Colonic mucosa (tissue), 4 donors: Measurements from ENCODE around the gene C1orf105. TPM values are rescaled to one million over a fixed set of nuclear protein-coding genes. Genes with fewer than 3 reads are reported as not detected.
"Not testable (repeated sequence)": the region's sequence is repeated elsewhere in the genome, so short reads cannot be mapped to it uniquely, and the experiment has no call there.

ENCODE experiments used
- DNase-seq: peaks from one replicate; pipeline ENCODE4 v3.0.0-alpha.2; 2020
- H3K27ac ChIP-seq: fragments of 200-600 bp; one replicate; pipeline ENCODE4 v1.8.0; 2021
- H3K27me3 ChIP-seq: fragments of 200-600 bp; one replicate; pipeline ENCODE4 v1.8.0; 2021
- H3K36me3 ChIP-seq: fragments of 200-600 bp; one replicate; pipeline ENCODE4 v1.8.0; 2021
- H3K4me1 ChIP-seq: fragments of 200-600 bp; one replicate; pipeline ENCODE4 v1.8.0; 2021; ENCODE audit warnings: mild to moderate bottlenecking
- H3K4me3 ChIP-seq: fragments of 200-600 bp; one replicate; pipeline ENCODE4 v1.8.0; 2021
- H3K9ac ChIP-seq, 2 donors: one replicate each; pipeline ENCODE4 v1.7.0; 2013; ENCODE audit warnings: control low read depth in 2 of 2, low read depth in 2 of 2, low read length in 2 of 2
- H3K9me3 ChIP-seq: fragments of 200-600 bp; one replicate; pipeline ENCODE4 v1.8.0; 2021
- CTCF ChIP-seq: fragments of 200-600 bp; IDR thresholded peaks from one replicate; pipeline ENCODE4 v1.8.0; 2022; ENCODE audit warnings: antibody characterized with exemption, mild to moderate bottlenecking
- intact Hi-C: fragments of 100-400 bp; cut with DNase I; formaldehyde crosslinking; loops from one replicate; pipeline ENCODE4 v1.14.1; 2022
- total RNA-seq, 2 donors: library from RNA; stranded (reverse); fragmentation: NEBNext Ultra II Directional in 1 of 2; extraction: Animal tissue kit (Norgen Biotek cat#: 25700) in 1 of 2; gene quantifications; one replicate each; pipeline ENCODE4 v1.2.1, GENCODE V29; 2021
- donor health status: healthy.
- donor health status: DM: no; HTN: no; CAD: no.
- donor health status: DM: no; HTN: no; CAD: no.

The C1orf105 gene
- total RNA-seq, 2 donors from 2014 or later = not detected

- TF ChIP-seq CTCF = no peak
- no peak overlapping the region for H3K27ac ChIP-seq
- H3K4me3 ChIP-seq = no peak overlapping the region
- H3K27me3 ChIP-seq = no peaks in the 10 kb centered on the region
- no peaks in the 10 kb centered on the region for H3K36me3 ChIP-seq
- intact Hi-C loops = no loop called here
- DNase-seq = no peak
- H3K4me1 ChIP-seq = no peaks in the 10 kb centered on the region
- no peaks in the 10 kb centered on the region for H3K9me3 ChIP-seq
- no peak overlapping the region for H3K9ac ChIP-seq
Measured at GRCh38 chr1:172431204-172431603, 10.7 kb downstream of the C1orf105 start.

GRCh38 chr1:172431721-172432192, 11.3 kb downstream of the C1orf105 start:
- Histone ChIP-seq H3K36me3 (no peaks in the 10 kb centered on the region), H3K27ac (peak overlapping the region; percentile 55), H3K9ac (no peak overlapping the region), H3K4me1 (no peaks in the 10 kb centered on the region), H3K9me3 (no peaks in the 10 kb centered on the region), H3K27me3 (no peaks in the 10 kb centered on the region), H3K4me3 (no peak overlapping the region)
- DNase-seq = peak; percentile 81
- intact Hi-C loops = no loop called here
- no peak for TF ChIP-seq CTCF

GRCh38 chr1:172437183-172437582, 16.7 kb downstream of the C1orf105 start:
- H3K4me3 ChIP-seq, DNase-seq, H3K4me1 ChIP-seq, intact Hi-C loops, H3K27ac ChIP-seq, H3K27me3 ChIP-seq, H3K36me3 ChIP-seq, H3K9me3 ChIP-seq, H3K9ac ChIP-seq: not testable (repeated sequence)

- Histone ChIP-seq H3K27ac (no peak overlapping the region), H3K9me3 (no peaks in the 10 kb centered on the region), H3K9ac (no peak overlapping the region), H3K4me1 (peaks cover 4% of the 10 kb centered on the region), H3K36me3 (no peaks in the 10 kb centered on the region), H3K4me3 (no peak overlapping the region), H3K27me3 (no peaks in the 10 kb centered on the region)
- intact Hi-C loops = loop anchor here (10.0 kb wide), 1 partner anchor 438 kb away; no protein-coding TSS in a partner anchor
- no peak for TF ChIP-seq CTCF
- DNase-seq = no peak
Measured at GRCh38 chr1:172442404-172442803, 21.9 kb downstream of the C1orf105 start.

- no peaks in the 10 kb centered on the region for H3K36me3 ChIP-seq
- peaks cover 4% of the 10 kb centered on the region for H3K4me1 ChIP-seq
- no peak overlapping the region for H3K27ac ChIP-seq
- peak overlapping the region in 1 of 2 donors; percentile 76 for H3K9ac ChIP-seq
- no peak for TF ChIP-seq CTCF
- H3K9me3 ChIP-seq = no peaks in the 10 kb centered on the region
- peak overlapping the region; percentile 74 for H3K4me3 ChIP-seq
- intact Hi-C loops = loop anchor here (10.0 kb wide), 1 partner anchor 438 kb away; no protein-coding TSS in a partner anchor
- no peaks in the 10 kb centered on the region for H3K27me3 ChIP-seq
- DNase-seq = no peak
Measured at GRCh38 chr1:172442843-172443565, 22.5 kb downstream of the C1orf105 start.
